Measurements from ENCODE around the gene IL11.
A peak's percentile ranks its signal among the peaks of the same experiment; 100 is the strongest.

The IL11 gene

DNA sequence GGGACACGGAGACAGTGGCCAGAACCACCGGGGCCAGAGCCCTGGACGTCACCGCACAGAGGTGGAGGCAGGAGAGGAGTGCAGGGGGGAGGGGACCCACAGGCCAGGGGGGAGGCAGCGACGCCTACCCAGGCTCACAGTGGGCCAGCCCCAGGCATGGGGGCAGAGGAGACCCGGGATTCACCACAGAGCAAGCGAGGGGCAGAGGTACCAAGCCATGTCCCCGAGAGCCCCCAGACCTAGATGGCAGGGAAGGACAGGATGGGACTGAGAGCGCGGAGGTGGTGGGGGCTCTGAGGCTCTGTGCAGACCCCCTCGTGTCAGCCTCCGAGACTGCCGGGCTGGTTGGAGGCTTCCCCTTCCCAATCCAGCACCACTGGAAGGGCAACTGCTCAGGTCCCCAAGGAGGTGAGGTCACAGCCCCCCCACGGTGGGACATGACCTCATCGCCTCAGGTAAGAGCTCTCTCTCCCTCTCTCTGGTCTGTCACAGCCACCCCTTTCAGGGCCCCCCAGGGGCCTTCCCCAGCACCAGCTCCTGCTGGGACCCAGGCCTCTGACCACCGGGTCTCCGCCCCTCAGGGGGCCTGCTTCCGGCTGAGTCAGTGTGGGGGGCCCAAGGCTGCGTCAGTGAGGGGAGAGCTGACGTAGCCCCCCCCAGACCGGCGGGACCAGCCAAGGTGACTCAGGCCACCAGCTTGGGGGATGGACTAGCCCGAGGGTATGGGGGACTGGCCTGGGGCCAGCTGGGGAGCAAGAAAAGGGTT is 2.2 kb upstream of the IL11 start:
- no peak for DNase-seq (ENCODE audit: low spot score)

GRCh38 chr19:55369653-55370304 is 484 bp downstream of the IL11 start:
- no peak for DNase-seq (ENCODE audit: low spot score)

- DNase-seq (ENCODE audit: low spot score): no peak
These were observed 1.3 kb downstream of the IL11 start for GRCh38 chr19:55368701-55369563.

DNA sequence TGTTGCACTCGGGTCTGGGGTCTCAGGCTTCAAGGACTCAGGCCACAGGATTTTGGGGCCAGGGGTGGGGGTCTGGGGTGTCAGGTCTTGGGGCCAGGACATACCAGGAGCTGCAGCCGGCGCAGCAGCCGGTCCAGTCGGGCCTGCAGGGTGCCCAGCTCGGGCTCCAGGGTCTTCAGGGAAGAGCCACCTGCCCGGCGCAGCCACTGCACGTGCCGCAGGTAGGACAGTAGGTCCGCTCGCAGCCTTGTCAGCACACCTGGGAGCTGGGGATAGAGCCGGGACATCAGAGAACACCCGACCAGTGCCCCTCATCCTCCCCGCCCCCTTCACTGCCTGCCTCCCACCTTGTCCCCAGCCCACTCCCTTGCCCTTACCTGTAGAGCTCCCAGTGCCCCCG is 2.2 kb downstream of the IL11 start:
- DNase-seq (ENCODE audit: low spot score): no peak

- DNase-seq (ENCODE audit: low spot score): no peak
These were observed 3.5 kb downstream of the IL11 start for GRCh38 chr19:55366790-55367189.

DNA sequence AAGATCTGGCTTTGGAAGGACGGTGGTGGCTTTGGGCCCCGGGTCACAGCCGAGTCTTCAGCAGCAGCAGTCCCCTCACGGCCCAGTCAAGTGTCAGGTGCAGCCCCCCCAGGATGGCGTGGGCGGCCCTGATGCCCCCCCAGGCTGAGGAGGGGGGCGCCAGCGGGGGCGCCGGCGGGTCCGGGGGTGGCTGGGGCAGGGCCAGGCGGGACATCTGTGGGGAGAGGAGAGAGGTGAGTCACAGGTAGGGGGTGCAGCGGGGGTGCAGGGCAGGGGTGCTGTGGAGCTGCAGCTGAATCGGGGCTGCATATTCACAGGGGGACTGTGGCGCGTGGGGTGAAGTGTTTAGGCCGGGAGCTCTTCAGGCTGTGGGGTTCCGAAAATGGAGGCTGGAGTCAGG is 4.3 kb downstream of the IL11 start:
- DNase-seq (ENCODE audit: low spot score): no peak

- no peak for DNase-seq (ENCODE audit: low spot score)
These were observed 5.0 kb downstream of the IL11 start for GRCh38 chr19:55365245-55365644.

DNA sequence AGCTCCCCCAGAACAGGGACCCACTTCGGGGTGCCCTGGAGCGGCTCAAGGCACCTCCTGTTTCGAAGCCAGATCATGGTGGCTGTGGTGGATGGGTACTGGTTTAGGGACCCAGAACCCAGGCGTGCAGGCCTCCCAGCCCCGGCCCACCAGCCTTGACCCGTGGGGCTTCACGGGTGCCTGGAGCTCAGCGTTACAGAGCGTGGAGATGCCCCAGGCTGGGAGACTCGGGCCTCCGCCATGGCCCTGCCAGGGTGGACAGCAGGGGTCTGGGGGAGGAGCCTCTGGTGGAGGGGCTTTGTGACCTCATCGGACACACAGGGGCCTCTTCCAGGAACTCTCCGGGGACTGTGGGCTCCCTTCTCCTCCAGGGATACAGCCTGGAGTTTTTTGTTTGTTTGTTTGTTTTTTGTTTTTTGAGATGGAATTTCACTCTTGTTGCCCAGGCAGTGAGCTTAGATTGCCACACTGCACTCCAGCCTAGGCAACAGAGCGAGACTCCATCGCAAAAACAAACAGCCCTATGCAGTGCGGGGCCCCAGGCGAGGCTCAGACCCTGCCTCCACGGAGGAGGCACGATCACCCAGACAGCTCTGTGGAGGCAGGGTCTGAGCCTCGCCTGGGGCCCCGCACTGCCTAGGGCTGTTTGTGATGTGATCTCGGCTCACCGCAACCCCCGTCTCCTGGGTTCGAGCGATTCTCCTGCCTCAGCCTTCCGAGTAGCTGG is 7.1 kb downstream of the IL11 start, which contains the start of gene GARIN5B:
Gene GARIN5B, minus strand, starts transcription at position 271 of the 727 bp plus-strand sequence. Its CDS starts 194 bp downstream, at position 77.
- no peak for DNase-seq (ENCODE audit: low spot score)

GRCh38 chr19:55362174-55362989 is 7.9 kb downstream of the IL11 start:
- no peak for DNase-seq (ENCODE audit: low spot score)

GRCh38 chr19:55360902-55361301 is 9.4 kb downstream of the IL11 start:
- no peak for DNase-seq (ENCODE audit: low spot score)

DNA sequence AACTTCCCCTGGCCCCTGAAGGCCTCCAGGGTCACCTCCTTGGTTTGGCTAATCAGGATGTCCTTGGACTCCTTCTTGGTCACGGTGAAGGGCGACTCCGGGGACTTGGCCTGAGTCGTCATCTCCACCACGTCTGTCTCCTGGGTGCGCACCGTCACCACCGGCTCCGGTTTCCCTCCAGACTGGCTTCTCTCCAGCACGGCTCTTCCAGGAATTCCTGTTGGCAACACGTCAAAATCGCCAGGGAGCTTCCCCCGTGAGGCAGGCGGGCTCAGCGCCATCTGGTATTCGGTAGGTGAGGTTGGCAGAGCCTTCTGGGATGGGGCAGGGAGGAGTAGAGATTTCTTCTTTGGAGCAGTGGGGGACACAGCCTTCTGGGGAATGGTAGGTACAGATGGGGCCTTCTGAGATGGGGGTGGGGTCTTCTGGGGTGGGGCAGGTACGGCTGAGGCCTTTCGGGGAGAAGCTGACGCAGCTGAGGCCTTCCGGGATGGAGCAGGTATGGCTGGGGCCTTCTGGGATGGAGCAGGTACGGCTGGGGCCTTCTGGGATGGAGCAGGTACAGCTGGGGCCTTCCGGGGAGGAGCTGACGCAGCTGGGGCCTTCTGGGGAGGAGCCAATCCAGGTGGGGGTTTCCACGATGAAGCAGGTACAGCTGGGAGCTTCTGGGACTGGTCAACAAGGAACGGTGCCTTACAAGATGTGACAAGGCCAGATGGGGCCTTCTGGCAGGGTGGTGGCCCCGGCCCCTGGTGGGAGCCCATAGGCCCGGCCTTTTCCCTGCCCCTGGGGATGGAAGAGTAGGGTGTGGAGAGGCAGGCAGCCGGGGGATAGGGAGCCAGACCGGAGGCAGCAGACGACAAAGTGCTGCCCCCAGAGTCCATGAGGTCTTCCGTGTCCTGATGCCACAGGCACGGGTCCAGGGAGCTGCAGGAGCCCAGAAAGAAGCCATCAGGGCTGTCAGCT is 11.0 kb downstream of the IL11 start:
- DNase-seq (ENCODE audit: low spot score): no peak

GRCh38 chr19:55358493-55358892 is 11.8 kb downstream of the IL11 start:
- DNase-seq (ENCODE audit: low spot score): no peak

- DNase-seq (ENCODE audit: low spot score): no peak
These were observed 14.9 kb downstream of the IL11 start for GRCh38 chr19:55355213-55355821.

- no peak for DNase-seq (ENCODE audit: low spot score)
These were observed 15.5 kb downstream of the IL11 start, which contains the start of gene COX6B2 for GRCh38 chr19:55354698-55355212. COX6B2 (minus strand) TSS chr19:55354719; CDS start chr19:55354521, 198 bp downstream.

GRCh38 chr19:55353803-55354697 is 16.2 kb downstream of the IL11 start:
- peak; percentile 8 for DNase-seq (ENCODE audit: low spot score)

DNA sequence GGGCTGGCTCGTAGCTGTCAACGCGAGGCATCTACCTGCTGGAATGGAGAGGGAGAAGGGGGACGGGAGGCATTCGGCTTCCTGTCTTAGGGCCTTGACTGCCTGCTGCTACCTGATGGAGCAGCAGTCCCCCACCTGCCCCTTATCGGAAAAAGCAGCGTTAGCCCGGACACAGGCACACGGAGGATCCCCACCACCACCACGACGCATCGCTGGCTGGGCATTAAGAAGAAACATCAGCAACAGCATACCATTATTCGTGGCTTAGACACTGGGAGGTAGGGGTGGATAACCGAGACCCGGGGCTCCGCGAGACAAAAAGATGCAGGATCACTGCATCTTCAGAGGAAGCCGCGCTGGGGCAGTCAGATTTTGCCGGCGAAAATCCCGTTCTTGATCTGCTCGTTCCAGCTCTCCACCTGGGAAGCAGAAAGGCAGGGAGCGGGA is 16.9 kb downstream of the IL11 start:
- no peak for DNase-seq (ENCODE audit: low spot score)

- no peak for DNase-seq (ENCODE audit: low spot score)
These were observed 17.6 kb downstream of the IL11 start for GRCh38 chr19:55352549-55353145.

All from globus pallidus (tissue), 1 donor.